ENCODE results near the gene CCDC69.

- no peak for TF ChIP-seq CTCF (IDR thresholded peaks at IDR 0.05)
- no peak for TF ChIP-seq POLR2A (IDR thresholded peaks at IDR 0.05)
These were observed 56.9 kb downstream of the CCDC69 start for GRCh38 chr5:151167022-151167421.
